ENCODE measurements around the gene MSMP.
A peak's percentile ranks its signal among the peaks of the same experiment; 100 is the strongest.

Gene MSMP

GRCh38 chr9:35753466-35753865 is 610 bp downstream of the MSMP start:
- H3K4me3 ChIP-seq (ENCODE audit: low read depth, low read length): no peak overlapping the region
- TF ChIP-seq, protein P1, sequence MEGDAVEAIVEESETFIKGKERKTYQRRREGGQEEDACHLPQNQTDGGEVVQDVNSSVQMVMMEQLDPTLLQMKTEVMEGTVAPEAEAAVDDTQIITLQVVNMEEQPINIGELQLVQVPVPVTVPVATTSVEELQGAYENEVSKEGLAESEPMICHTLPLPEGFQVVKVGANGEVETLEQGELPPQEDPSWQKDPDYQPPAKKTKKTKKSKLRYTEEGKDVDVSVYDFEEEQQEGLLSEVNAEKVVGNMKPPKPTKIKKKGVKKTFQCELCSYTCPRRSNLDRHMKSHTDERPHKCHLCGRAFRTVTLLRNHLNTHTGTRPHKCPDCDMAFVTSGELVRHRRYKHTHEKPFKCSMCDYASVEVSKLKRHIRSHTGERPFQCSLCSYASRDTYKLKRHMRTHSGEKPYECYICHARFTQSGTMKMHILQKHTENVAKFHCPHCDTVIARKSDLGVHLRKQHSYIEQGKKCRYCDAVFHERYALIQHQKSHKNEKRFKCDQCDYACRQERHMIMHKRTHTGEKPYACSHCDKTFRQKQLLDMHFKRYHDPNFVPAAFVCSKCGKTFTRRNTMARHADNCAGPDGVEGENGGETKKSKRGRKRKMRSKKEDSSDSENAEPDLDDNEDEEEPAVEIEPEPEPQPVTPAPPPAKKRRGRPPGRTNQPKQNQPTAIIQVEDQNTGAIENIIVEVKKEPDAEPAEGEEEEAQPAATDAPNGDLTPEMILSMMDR (IDR thresholded peaks at IDR 0.05; ENCODE audit: low read depth, low read length): no peak

- TF ChIP-seq, protein P1 (IDR thresholded peaks at IDR 0.05; ENCODE audit: low read depth, low read length): no peak
- H3K4me3 ChIP-seq (ENCODE audit: low read depth, low read length): peak overlapping the region; percentile 70
Measured at GRCh38 chr9:35750256-35750531, 3.9 kb downstream of the MSMP start.

- peak overlapping the region; percentile 70 for H3K4me3 ChIP-seq (ENCODE audit: low read depth, low read length)
- TF ChIP-seq, protein P1 (IDR thresholded peaks at IDR 0.05; ENCODE audit: low read depth, low read length): no peak
Measured at GRCh38 chr9:35749515-35750255, 4.4 kb downstream of the MSMP start.

DNA sequence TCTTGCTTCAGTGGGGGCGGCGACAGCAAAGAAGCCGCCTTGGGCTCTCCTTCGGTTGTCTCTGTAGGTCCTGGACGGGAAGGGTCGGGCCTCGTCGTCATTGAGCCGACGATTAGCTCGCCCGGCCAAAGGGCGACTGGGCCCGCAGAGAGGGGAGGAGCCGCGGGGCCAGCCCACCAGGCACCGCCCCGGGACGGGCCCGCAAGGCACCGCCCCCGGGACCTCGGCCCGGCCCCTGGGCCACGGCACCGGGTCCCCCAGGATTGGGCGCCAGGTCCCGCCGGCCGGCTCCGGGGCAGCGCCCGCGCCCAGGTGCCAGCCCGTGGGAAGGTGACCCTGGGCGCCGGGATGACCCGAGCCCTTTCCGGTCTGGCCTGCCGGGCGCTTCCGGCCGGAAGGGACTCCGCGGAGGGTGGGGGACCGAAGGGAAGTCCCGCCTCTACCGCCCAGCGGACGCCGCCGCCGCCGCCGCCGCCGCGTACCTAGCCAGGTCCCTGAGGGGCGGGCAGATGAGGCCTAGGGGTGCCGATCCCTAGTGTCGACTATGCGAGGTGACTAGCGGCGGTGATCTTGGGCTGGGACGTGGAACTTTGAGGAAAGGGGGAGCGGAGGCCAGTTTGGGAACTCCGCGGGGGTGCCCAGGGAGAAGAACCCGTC is 5.1 kb downstream of the MSMP start, which contains the start of the genes GBA2 and RGP1:
Gene GBA2 (minus strand): TSS at position 371 of the 657 bp plus-strand sequence. CDS start 524 bp downstream, outside the sequence.
Gene RGP1 (plus strand): TSS at position 430 of the 657 bp plus-strand sequence. CDS start 469 bp downstream, outside the sequence.
- peak within 1 kb of the TSS; percentile 70 for H3K4me3 ChIP-seq (ENCODE audit: low read depth, low read length)
- TF ChIP-seq, protein P1 (IDR thresholded peaks at IDR 0.05; ENCODE audit: low read depth, low read length): no peak

GRCh38 chr9:35748242-35748857 is 5.7 kb downstream of the MSMP start:
- H3K4me3 ChIP-seq (ENCODE audit: low read depth, low read length): peak overlapping the region; percentile 70
- TF ChIP-seq, protein P1 (IDR thresholded peaks at IDR 0.05; ENCODE audit: low read depth, low read length): no peak

DNA sequence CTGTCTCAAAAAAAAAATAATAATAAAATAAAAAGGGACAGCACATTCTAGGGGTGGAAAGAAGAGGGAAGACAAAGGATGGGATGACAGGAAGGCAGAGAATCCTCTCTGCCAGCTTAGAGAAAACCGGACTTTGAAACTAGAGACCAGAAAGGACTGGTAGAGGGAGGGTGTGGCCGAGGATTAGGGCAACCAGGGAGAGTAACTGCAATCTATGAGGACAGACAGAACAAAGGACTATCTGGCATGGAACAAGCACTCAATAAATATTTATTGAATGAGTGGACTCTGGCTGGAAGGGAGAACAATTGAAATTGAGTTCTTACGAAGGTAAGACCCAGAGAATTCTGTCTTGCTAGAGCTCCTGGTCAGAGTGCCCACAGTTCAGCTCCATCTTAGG is 7.5 kb downstream of the MSMP start:
- TF ChIP-seq, protein P1 (IDR thresholded peaks at IDR 0.05; ENCODE audit: low read depth, low read length): no peak
- H3K4me3 ChIP-seq (ENCODE audit: low read depth, low read length): peak overlapping the region; percentile 70

DNA sequence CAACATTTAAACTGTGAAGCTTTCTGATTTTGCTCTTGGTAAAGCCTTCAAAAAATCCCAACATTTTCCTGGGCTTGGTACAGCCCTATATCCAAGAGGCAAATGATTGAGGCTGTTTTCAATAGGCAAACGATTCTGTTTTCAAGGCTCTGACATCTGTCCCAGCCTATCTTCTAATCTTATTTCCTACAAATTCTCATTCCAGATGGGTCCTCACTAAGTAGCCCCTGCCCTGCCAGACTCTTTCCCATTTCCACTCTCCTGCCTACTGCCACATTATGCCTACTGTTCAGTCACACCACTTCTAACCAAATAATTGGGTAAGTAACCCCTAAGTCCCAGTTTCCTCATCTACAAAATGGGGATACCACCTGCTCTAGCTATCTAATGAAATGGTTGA is 8.5 kb downstream of the MSMP start:
- H3K4me3 ChIP-seq (ENCODE audit: low read depth, low read length): peak overlapping the region; percentile 70; the same call in 1 of the 2 replicates
- TF ChIP-seq, protein P1 (IDR thresholded peaks at IDR 0.05; ENCODE audit: low read depth, low read length): no peak

Data from WI38 (cell line).